HG03045 (cell line): Measurements from ENCODE around the gene LAMA3.

Experiments
- ATAC-seq: cut with Tn5 transposase; IDR thresholded peaks from one replicate; pipeline ENCODE4 v1.9.1; 2021; ENCODE audit warnings: mild to moderate bottlenecking, moderate library complexity; ENCODE audit not compliant: unreplicated experiment

LAMA3 gene

DNA sequence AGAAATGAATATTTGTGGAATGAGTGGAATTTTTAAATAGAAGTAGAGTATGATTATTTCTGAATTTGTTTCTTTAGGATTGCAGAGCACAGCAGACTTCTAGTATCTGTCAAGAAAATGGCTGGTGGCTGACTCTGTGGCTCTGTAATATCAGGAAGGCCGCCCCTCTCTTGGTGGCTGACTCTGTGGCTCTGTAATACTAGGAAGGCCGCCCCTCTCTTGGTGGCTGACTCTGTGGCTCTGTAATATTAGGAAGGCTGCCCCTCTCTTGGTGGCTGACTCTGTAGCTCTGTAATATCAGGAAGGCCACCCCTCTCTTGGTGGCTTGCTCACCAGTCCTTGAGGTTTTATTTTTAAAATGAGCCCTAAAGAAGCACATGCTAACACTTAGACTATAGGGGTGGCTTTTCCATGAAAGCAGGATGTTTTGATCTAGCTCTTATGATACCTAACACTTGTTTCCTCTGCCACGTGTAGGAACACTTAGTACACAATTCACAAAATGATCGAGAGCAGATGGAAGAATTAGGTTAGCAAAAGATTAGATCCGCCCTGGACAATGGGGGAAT lies 240.2 kb downstream of the LAMA3 start:
- no peak for ATAC-seq

DNA sequence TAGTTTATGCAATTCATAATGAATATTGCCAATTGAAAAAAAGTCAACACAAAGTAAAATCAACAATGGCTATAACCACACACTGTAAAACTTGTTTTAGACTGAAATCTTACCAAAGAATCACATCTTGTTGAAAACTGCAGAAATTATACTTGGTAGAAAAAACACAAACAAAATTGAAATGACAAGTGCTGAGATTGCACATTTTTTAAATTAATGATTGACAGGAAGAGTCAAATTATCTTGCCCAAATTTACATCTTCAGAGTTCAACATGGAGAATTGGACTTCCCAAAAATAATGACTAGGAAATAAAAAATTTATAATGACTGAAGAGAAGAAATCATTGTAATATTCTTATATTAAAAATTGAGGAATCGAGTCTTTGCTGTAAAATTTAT lies 240.7 kb downstream of the LAMA3 start:
- ATAC-seq = no peak

DNA sequence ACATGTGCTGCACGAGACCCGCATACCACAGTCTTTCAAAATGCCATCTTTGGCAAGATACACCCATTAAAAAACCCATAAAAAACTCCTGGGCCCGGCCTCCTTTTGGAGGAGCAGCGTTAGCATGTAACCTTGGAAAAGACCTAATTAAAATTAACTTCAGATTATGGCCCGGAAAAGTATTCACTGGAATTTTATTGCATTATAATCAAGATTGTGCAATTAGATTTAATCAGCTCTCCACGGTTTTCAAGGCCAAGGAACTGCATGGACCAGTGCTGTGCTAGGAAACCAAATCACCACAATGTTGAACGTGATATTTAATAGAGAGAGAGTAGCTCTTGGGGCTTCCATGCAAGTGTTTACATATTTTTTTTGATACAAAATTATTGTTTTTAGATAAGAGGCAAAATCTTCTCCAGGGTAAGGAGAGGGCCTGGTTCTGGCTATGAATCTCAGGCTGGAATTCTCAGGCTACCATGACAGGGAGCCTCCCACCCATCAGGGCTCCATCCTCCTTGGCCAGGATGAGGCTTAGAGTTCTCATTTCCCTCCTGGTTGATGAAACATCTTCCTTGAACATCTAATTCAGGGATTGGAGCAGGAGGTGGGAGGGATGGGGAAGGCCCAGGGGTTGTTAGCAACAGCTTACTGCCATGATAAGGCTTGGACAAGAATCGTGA lies 243.3 kb downstream of the LAMA3 start:
- ATAC-seq = no peak

DNA sequence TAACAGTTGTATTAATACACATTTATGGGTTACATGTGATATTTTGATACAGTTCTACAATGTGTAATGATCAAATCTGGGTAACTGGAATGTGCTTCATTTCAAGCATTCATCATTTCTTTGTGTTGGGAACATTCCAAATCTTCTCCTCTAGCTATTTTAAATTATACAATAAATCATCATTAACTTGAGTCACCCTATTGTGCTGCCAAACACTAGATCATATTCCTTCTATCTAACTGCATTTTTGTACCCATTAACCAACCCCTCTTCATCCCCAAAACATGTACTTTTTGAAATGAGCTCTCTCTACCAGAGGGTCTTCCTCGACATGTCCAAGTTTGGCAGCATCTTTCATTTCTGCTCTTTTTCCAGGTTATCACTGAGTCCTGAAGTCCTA lies 244.2 kb downstream of the LAMA3 start:
- no peak for ATAC-seq

DNA sequence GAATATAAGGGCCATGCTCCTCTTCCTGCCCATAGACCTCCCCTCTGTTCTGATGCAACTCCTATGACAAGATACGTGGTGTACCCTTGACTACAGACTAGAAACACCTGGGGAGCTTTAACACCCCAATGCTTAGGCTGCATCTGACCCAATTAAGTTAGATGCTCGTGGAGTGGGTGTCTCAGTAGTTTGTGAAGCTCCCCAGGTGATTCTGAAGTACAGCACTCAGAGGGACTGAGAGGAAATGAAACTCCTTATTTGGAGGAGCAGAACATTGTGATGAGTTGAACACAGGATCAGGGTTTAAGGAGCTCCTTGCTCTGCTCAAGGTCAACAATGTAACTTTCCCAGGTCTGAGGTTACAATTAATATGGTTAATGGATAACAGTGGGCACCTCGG lies 245.0 kb downstream of the LAMA3 start:
- no peak for ATAC-seq

DNA sequence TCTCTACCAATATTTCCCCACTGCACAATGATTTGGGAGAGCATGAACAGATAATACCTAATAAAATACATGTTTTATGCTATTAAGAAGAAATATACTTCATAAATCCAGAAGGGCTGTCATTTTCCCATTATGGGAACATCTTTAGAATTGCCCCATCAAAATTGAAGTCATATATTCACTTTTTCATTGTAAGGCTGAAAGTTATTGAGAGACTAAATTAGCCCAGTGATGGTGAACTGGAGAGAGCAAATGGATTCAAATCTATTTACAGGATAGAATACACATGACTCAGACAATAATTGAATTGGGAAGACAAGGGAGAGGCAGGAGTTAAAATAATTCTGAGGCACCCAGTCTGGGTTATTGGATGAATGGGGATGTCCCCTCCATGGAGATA lies 245.6 kb downstream of the LAMA3 start:
- ATAC-seq = no peak

DNA sequence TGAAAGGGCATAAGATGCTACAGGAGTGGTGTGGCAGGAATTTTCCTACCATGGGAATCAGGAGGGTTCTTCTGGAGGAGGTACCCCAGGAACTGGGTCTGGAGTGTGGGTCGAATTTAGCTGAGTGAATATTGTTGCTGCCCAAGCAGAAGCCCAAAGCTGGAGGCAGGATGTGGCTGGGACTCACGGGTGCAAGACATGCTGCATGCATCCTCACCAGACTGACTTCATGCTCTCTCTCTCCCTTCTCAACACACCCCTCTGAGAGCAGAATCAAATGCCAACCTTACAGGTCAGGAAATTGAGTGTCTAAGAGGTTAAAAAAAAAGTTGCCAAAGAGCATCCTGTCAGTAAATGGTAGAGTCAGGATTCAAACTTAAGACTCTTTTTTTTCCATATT lies 246.6 kb downstream of the LAMA3 start:
- no peak for ATAC-seq

DNA sequence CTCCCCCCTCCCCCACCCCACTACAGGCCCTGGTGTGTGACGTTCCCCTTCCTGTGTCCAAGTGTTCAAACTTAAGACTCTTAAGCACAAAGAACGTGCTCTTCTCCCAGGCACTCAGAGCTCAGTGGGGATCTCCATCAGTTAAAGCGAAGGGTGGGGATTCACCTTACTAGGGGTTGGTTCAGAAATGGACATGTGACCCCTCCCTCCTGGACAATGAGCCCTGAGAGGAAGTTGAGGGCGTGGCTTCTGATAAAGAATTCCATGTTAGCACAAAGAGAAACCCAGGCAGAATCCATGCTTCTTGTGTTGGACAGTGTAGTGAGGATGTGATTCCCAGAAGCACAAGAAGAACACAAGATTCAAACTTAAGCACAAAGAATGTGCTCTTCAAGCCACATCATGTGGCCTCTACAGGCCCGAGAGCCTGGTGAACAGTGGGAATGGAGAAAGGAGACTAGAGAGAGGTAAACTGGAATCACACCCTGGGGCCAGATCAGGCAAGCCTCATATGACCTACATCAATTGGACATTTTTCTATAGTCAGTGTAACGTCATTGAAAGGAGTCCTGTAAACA lies 247.2 kb downstream of the LAMA3 start:
- no peak for ATAC-seq

DNA sequence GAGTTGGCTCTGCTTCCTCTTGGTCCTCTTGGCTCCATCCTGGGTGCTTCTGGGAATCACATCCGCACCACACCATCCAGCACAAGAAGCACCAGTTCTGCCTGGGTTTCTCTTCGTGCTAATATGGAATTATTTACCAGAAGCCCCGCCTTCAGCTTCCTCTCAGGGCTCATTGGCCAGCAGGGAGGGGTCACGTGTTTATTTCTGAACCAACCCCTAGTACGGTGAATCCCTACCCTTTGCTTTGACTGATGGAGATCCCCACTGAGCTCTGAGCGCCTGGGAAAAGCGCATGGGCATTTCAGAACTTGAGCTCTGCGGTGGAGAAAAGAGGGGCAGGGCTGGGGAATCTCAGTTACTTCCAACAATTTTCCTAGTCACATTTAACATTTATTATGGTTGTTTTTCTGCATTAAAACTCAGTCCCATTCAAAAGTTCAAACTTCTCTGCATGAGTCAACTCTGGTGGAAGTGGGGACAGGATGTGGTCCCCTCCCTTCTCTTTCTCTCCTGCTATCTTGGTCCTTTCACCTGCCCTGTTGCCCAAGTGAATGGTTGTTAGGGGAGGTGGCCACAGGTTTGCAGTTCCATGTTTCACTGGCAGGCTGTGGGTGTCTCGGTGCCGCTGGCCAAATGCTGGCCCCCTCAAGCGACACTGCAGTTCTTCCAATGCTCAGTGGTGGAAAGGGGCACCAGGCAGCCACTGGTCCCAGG lies 248.9 kb downstream of the LAMA3 start:
- no peak for ATAC-seq

DNA sequence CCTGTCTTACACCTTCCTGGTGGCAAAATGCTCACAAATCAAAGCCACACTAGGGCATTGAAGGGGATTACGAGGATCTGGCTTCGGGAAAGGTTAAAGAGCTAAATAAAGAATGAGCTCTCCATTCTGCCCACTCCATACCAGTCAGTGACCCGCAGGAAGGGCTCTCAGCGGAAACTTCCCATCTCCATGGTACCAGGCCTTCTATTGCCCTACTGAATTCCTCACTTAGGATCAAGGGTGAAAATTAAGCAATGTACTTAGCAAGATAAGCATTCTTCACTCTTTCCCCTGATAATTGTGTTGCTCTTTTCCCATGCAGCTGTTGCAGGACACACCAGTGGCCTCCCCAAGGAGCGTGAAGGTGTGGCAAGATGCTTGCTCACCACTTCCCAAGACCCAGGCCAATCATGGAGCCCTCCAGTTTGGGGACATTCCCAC lies 249.7 kb downstream of the LAMA3 start:
- ATAC-seq = no peak

DNA sequence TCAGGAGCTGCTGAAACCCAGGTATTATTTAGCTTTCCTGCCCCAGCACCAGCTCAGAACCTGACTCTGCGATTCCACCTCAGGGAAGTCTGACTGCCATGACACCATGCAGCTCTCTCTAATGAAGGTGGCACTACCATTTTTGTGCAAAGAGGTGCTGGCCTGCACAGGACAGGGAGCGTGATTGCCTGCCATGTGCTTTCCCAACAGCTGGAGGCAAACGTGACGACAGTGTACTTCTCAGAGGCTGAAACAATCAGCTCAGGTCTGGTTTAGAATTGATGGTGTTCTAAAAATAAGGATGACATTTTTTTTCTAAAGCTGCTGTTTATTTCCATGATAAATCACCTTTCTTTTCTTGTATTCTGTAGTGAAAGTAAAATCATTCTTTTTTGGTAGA lies 250.1 kb downstream of the LAMA3 start:
- no peak for ATAC-seq

DNA sequence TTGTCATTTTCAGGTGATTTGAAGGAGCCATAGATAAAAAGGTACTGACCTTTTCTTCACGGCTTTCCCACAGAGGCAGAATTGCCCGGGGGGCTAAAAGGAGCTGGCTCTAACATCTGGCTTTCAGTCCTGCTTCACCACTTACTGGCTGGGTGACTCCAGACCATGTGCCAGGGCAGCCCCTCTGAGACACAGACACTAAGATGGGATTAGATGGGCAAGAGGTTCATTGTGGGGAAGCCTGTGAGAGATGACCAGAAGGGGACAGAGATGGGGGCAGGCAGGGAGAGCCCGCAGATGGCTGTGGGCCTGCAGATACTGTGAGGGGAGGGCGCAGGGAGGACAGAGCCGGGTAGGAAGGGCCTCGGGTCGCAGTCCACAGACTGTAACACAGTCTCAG lies 250.6 kb downstream of the LAMA3 start:
- ATAC-seq = no peak

DNA sequence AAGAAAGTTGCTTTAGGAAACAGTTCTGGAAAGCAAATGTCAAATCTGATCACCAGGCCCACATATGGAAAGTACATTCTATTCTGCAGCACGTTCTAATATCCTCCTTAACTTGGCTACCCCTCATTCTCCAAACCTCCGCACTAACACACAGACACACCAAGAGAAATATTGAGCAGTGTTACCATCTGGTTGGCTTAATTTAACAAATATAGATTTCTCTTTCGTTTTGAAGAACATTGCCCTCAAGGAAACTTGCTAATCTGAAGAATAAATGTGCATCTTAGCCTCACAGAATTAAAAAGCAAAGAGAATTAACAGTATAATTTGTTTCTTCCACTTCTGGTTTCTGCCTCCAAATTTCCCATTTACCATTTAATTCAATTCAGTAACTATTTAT lies 252.5 kb downstream of the LAMA3 start:
- no peak for ATAC-seq

DNA sequence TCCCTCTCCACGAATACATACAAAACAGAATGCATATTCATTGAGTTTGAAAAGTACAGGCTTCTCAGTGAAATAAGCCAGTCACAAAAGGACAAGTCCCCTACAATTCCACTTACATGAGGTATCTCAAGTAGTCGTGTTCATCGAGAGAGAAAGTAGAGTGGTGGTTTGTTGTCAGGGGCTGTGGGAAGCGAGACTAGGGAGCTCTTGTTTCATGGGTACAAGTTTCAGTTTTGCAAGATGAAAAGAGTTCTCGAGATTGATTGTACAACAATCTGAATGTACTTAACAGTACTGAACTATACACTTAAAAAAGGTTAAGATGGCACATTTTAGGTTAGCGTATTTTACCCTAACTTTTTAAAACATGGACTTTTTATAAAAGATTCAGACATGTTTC lies 253.9 kb downstream of the LAMA3 start:
- no peak for ATAC-seq

DNA sequence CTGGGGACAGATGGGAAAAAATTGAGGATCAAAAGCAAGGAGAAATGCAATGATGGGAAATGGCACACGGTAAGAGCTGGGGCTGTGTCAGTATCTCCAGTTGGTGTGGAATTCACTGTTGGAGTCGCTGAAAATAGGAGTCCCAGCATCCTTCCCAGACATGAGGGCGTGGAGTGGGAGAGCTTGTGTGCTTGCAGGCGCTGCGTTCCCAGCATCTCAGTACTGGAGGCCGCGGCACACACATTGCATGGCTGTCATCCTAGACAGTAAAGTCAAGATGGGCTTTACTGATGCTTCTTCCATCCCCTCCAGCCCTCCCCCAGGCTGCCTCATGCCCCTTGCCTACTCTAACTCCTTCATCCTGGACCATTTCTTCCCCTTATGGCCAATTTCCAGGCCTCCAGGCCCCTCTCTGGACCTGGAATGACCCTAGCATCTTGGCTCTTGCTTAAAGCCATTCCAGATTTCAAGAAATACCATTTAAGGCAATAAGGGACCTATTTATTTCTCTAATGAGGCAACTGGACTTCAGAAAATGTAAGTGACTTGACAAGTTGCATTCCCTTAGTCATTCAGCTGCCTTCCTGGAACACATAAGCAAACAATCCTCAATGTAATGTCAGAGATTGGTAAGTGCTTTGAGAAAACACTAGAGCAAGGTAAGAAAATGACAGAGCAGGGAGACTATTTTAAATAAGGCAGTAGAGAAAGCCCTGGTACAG lies 254.8 kb downstream of the LAMA3 start:
- ATAC-seq = no peak

DNA sequence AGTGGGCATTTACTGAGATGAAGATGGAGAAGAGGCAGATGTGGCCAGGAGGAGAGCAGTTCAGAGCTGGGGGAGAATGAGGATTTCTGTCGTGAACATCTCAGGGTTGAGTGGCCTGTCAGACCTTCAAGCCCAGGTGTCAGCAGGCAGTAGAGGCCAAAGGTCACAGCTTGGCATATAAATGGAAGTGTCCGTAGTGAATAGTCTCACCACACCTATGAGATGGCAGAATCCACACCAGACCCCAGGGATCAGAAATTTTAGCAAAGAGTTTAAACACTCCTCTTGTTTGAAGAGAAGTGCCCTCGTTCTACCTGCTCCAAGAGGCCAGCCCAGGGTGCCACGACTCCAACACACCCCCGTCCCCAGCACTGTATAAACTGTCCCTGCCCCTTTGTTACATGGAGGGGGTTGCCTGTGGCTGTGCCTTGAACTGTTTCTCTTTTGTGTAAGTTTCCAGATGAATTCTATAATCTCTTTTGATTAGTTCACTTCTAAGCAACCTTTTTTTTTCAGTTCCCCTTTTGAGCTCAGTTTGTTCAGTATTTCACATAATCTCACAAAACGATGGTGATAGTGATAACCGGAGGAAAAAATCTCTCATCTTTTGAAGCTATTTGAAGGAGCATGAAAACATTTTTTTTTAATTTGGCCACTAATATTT lies 256.3 kb downstream of the LAMA3 start:
- ATAC-seq = no peak

DNA sequence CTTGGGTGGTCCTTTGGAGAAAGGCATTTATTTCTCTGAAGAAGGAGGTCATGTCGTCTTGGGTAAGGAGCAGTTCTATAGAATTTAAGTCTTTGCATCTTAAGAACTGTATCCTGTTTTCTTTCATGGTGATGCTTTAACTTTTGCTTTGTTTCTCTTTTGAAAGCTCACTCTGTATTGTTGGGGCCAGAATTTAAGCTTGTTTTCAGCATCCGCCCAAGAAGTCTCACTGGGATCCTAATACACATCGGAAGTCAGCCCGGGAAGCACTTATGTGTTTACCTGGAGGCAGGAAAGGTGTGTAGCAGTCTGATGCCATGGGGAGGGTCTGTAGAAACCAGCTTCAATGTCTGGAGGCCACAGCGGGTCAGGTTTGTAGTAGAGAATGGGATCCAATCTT lies 260.6 kb downstream of the LAMA3 start:
- ATAC-seq = no peak

DNA sequence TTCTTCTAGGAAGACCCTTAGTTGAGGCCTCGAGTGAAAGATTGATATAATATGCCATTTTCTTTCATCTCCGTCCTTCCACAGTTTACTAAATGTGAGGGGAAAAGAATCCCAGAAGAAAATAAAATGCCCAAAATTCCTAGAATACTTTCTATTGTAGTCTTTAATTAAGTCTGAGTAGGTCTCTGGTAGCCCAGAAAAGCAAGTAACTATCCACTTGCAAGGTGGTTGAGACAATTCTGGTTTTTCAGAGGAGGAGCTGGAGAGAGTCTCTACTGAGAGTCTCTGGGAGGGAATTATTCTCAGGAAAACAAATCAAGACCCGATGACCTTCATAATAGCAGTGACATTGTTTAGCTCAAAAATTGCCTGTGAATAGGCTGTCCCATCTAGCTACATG lies 261.4 kb downstream of the LAMA3 start:
- ATAC-seq = no peak

DNA sequence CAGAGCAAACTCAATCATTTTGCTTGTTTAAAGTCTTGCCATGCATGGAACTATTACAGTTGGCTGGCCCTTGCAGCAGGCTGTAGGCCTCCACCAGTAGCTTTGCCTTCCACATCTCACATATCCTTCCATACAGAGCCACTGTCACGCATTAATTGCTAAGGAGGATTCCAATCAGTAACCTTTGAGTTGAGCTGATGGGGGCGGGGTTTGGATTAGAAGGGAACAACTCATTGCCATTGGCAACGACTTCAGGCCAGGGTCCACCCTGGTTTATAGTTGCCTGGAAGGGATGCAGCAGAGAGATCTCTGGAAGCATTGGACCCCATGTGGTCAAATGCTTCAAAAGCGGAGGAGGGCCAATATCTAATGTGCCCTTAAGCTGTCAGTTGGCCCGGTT lies 262.0 kb downstream of the LAMA3 start:
- ATAC-seq = no peak

DNA sequence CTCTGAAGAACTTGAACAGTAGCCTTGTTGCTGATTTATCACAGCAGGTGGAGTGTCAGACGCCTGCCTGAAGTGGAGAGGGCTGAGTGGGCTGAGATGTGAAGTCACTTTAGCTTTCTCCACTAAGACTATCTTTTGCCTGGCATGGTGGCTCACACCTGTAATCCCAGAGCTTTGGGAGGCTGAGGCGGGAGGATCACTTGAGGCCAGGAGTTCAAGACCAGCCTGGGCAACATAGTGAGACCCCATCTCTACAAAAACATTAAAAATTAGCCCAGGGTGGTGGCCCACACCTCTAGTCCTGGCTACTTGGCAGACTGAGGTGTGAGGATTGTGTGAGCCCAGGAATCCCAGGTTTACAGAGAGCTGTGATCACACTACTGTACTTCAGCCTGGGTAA lies 264.7 kb downstream of the LAMA3 start:
- no peak for ATAC-seq

DNA sequence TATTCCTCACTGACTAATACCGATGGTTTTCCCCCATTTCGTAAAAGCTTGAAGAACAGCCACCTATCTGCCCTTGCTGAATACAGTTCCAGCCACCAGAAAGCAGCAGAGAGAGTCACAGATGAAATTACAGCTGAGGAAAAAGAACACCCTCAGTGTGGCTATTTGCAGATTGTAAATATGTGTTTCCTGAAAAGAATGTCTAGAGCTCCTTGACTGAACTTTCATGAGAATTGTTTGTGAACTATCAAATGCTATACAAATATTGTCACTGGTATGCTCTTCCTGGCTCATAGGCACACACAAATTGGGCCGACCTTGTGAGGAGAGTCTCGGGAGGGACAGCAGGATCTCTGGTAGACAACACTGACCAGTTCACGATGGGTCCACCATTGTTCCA lies 267.2 kb downstream of the LAMA3 start:
- ATAC-seq = no peak
